ENCODE measurements around the gene LRG1. TPM values are rescaled to one million over a fixed set of nuclear protein-coding genes. Genes with fewer than 3 reads are reported as not detected.

LRG1 gene
- total RNA-seq, 2 donors from 2014 or later: 0.41 to 13.5 TPM

- no peak for TF ChIP-seq CTCF (IDR thresholded peaks at IDR 0.05)
- H3K27me3 ChIP-seq (replicated peaks; ENCODE audit: insufficient read depth): no peaks in the 10 kb centered on the region
- H3K27ac ChIP-seq: no peak overlapping the region
- no peaks in the 10 kb centered on the region for H3K9me3 ChIP-seq
- ATAC-seq (ENCODE audit: insufficient number of reproducible peaks, low FRiP score, low read depth) (no peak), DNase-seq (ENCODE audit: low spot score) (no peak)
- H3K36me3 ChIP-seq: no peaks in the 10 kb centered on the region
- no peak overlapping the region for H3K4me3 ChIP-seq
- no peaks in the 10 kb centered on the region for H3K4me1 ChIP-seq (ENCODE audit: control insufficient read depth in 1 of 2, low read depth in 2 of 2)
Observed at GRCh38 chr19:4525563-4526002, 14.3 kb downstream of the LRG1 start.

- peak; percentile 71 for TF ChIP-seq CTCF (IDR thresholded peaks at IDR 0.05)
- ATAC-seq (ENCODE audit: insufficient number of reproducible peaks, low FRiP score, low read depth) (no peak), DNase-seq (ENCODE audit: low spot score) (no peak)
- Histone ChIP-seq H3K36me3 (no peaks in the 10 kb centered on the region), H3K4me3 (no peak overlapping the region), H3K27me3 (replicated peaks; ENCODE audit: insufficient read depth) (no peaks in the 10 kb centered on the region), H3K27ac (no peak overlapping the region), H3K9me3 (no peaks in the 10 kb centered on the region), H3K4me1 (ENCODE audit: control insufficient read depth in 1 of 2, low read depth in 2 of 2) (no peaks in the 10 kb centered on the region)
Observed at GRCh38 chr19:4524808-4525562, 14.9 kb downstream of the LRG1 start.

GRCh38 chr19:4523306-4524110 is 16.3 kb downstream of the LRG1 start:
- Histone ChIP-seq H3K36me3 (no peaks in the 10 kb centered on the region), H3K27ac (no peak overlapping the region), H3K27me3 (replicated peaks; ENCODE audit: insufficient read depth) (no peaks in the 10 kb centered on the region), H3K9me3 (no peaks in the 10 kb centered on the region), H3K4me1 (ENCODE audit: control insufficient read depth in 1 of 2, low read depth in 2 of 2) (peaks cover 0 to 8% of the 10 kb centered on the region in 2 donors), H3K4me3 (no peak overlapping the region)
- TF ChIP-seq CTCF (IDR thresholded peaks at IDR 0.05): peak; percentile 41
- ATAC-seq (ENCODE audit: insufficient number of reproducible peaks, low FRiP score, low read depth) (no peak), DNase-seq (ENCODE audit: low spot score) (no peak)

- peaks cover 0 to 18% of the 10 kb centered on the region in 2 donors for H3K4me1 ChIP-seq (ENCODE audit: control insufficient read depth in 1 of 2, low read depth in 2 of 2)
- no peak overlapping the region for H3K27ac ChIP-seq
- no peak overlapping the region for H3K4me3 ChIP-seq
- H3K9me3 ChIP-seq: no peaks in the 10 kb centered on the region
- TF ChIP-seq CTCF (IDR thresholded peaks at IDR 0.05): no peak
- no peak for DNase-seq (ENCODE audit: low spot score)
- no peaks in the 10 kb centered on the region for H3K27me3 ChIP-seq (replicated peaks; ENCODE audit: insufficient read depth)
- no peaks in the 10 kb centered on the region for H3K36me3 ChIP-seq
- ATAC-seq (ENCODE audit: insufficient number of reproducible peaks, low FRiP score, low read depth): no peak
Observed at GRCh38 chr19:4522291-4523002, 17.4 kb downstream of the LRG1 start.

- DNase-seq (ENCODE audit: low spot score) (no peak), ATAC-seq (ENCODE audit: insufficient number of reproducible peaks, low FRiP score, low read depth) (no peak)
- Histone ChIP-seq H3K27ac (no peak overlapping the region), H3K4me1 (ENCODE audit: control insufficient read depth in 1 of 2, low read depth in 2 of 2) (peaks cover 0 to 21% of the 10 kb centered on the region in 2 donors), H3K36me3 (no peaks in the 10 kb centered on the region), H3K4me3 (no peak overlapping the region), H3K9me3 (no peaks in the 10 kb centered on the region), H3K27me3 (replicated peaks; ENCODE audit: insufficient read depth) (no peaks in the 10 kb centered on the region)
- TF ChIP-seq CTCF (IDR thresholded peaks at IDR 0.05): no peak
Observed at GRCh38 chr19:4521888-4522242, 18.0 kb downstream of the LRG1 start.
